DOHH2 (cell line): ENCODE measurements around the gene YWHAE.

Source experiments
- CTCF ChIP-seq: fragments of 200-600 bp; sonication (generic); IDR thresholded peaks from one replicate; pipeline ENCODE4 v1.5.1; 2014; ENCODE audit warnings: antibody characterized with exemption, mild to moderate bottlenecking, low read depth, low read length; ENCODE audit not compliant: poor library complexity, severe bottlenecking
- EZH2phosphoT487 ChIP-seq: fragments of 200-600 bp; sonication (generic); IDR thresholded peaks from 2 replicates; pipeline ENCODE4 v1.6.1; 2017; ENCODE audit warnings: borderline replicate concordance, mild to moderate bottlenecking, antibody characterized with exemption, low read length, moderate library complexity, mixed read lengths

GRCh38 chr17:1446201-1446600 is 46.2 kb upstream of the YWHAE start:
- TF ChIP-seq CTCF, result no peak
- TF ChIP-seq EZH2phosphoT487, result no peak
